K562 (cell line): Measurements from ENCODE around the gene CNPY4. TPM values are rescaled to one million over a fixed set of nuclear protein-coding genes. Genes with fewer than 3 reads are reported as not detected.
A peak's percentile ranks its signal among the peaks of the same experiment; 100 is the strongest.

ENCODE experiments used
- ARHGAP35 ChIP-seq: fragments of 450-650 bp; IDR thresholded peaks from 2 replicates; pipeline ENCODE4 v1.6.1; 2018; ENCODE audit not compliant: partially characterized antibody
- CBX3 ChIP-seq, 2 experiments: IDR thresholded peaks; 1 replicate in 1 of 2; 2 replicates in 1 of 2; pipeline ENCODE4 v1.6.1; 2012; ENCODE audit warnings: inconsistent platforms in 2 of 2, low read length in 2 of 2, borderline replicate concordance in 1 of 2, control low read depth in 1 of 2
- CREB3L1 ChIP-seq: fragments of 450-650 bp; IDR thresholded peaks from 2 replicates; pipeline ENCODE4 v1.6.1; 2014; ENCODE audit warnings: low read depth, mild to moderate bottlenecking, moderate library complexity, borderline replicate concordance
- ELF1 ChIP-seq: fragments of 200-800 bp; sonication (Bioruptor generic); IDR thresholded peaks from 2 replicates; pipeline ENCODE4 v1.6.1; 2016; ENCODE audit warnings: missing genetic modification characterization, missing compliant biosample characterization
- ETV5 ChIP-seq: sonication (generic); formaldehyde crosslinking; IDR thresholded peaks from 2 replicates; pipeline ENCODE4 v1.4.0; 2020; ENCODE audit warnings: low read depth, mild to moderate bottlenecking, missing genetic modification reagents
- FOXA1 ChIP-seq: fragments of 450-650 bp; IDR thresholded peaks from 2 replicates; pipeline ENCODE4 v1.6.1; 2016; ENCODE audit warnings: mild to moderate bottlenecking, borderline replicate concordance
- HDAC6 ChIP-seq: IDR thresholded peaks from 2 replicates; pipeline ENCODE4 v1.6.1; 2012; ENCODE audit warnings: low read depth, mild to moderate bottlenecking, control low read depth, inconsistent platforms, low read length, moderate library complexity
- KAT7 ChIP-seq: sonication (generic); formaldehyde crosslinking; IDR thresholded peaks from 2 replicates; pipeline ENCODE4 v1.8.0; 2022; ENCODE audit warnings: missing genetic modification reagents, mild to moderate bottlenecking, borderline replicate concordance
- MAFF ChIP-seq: IDR thresholded peaks from 2 replicates; pipeline ENCODE4 v1.6.1; 2012; ENCODE audit warnings: low read length, improper control_type of control experiment
- PHF20 ChIP-seq: fragments of 450-650 bp; IDR thresholded peaks from 2 replicates; pipeline ENCODE4 v1.6.1; 2018; ENCODE audit not compliant: partially characterized antibody
- RNF2 ChIP-seq: sonication (generic); IDR thresholded peaks from 2 replicates; pipeline ENCODE4 v1.6.1; 2016
- SOX6 ChIP-seq: fragments of 450-650 bp; IDR thresholded peaks from 2 replicates; pipeline ENCODE4 v1.6.1; 2014; ENCODE audit warnings: mild to moderate bottlenecking
- SRSF9 ChIP-seq: fragments of 200-400 bp; formaldehyde crosslinking; IDR thresholded peaks from 2 replicates; pipeline ENCODE4 v1.6.1; 2017; ENCODE audit warnings: low read depth, low read length, borderline replicate concordance
- XRCC3 ChIP-seq: fragments of 450-650 bp; IDR thresholded peaks from 2 replicates; pipeline ENCODE4 v1.6.1; 2017; ENCODE audit warnings: mild to moderate bottlenecking, moderate library complexity
- ZNF398 ChIP-seq: fragments of 250-450 bp; sonication (Bioruptor Pico); IDR thresholded peaks from 2 replicates; pipeline ENCODE4 v1.8.0; 2021; ENCODE audit warnings: moderate library complexity, mild to moderate bottlenecking, inconsistent platforms
- ZNF75A ChIP-seq: fragments of 450-650 bp; formaldehyde crosslinking; IDR thresholded peaks from 2 replicates; pipeline ENCODE4 v1.4.0; 2020; ENCODE audit warnings: mild to moderate bottlenecking
- polyA plus RNA-seq, 8 experiments: library from polyadenylated mRNA; depleted of rRNA in 4 of 8; stranded (reverse) in 5 of 8; unstranded in 3 of 8; fragments of >200 nt; fragmentation: Nextera tagmentation in 2 of 8; fragmentation: Illumina TruSeq in 1 of 8; extraction: Ambion mirVana in 2 of 8; extraction: Trizol in 1 of 8; gene quantifications; 2 replicates each; pipeline versions ENCODE4 v1.2.1 to v1.2.3, GENCODE V29; 2011 to 2014; ENCODE audit warnings: inconsistent platforms in 1 of 8, missing spikeins in 1 of 8
- total RNA-seq, 7 experiments: library from RNA; depleted of rRNA in 6 of 7; stranded (reverse); fragments of >200 nt in 6 of 7; fragmentation: Illumina TruSeq in 2 of 7; extraction: Trizol in 2 of 7; gene quantifications; 2 replicates each; pipeline versions ENCODE4 v1.2.1 to v1.2.3, GENCODE V29; 2011 to 2021; ENCODE audit warnings: low replicate concordance in 1 of 7
- TF ChIP-seq, protein P1 (sequence below), 2 experiments: fragments of 450-650 bp; formaldehyde crosslinking in 1 of 2; IDR thresholded peaks; 2 replicates each; pipeline versions ENCODE4 v1.4.0 to v1.6.1; 2014 to 2020; ENCODE audit warnings: mild to moderate bottlenecking in 2 of 2, borderline replicate concordance in 1 of 2, low read depth in 1 of 2

CNPY4 gene
- total and polyA plus RNA-seq, 9 of the 15 experiments (the other 6 are each of a cell fraction or from before 2014, with no cell fraction given): 1.9 to 11.2 (median 7.0) TPM

DNA sequence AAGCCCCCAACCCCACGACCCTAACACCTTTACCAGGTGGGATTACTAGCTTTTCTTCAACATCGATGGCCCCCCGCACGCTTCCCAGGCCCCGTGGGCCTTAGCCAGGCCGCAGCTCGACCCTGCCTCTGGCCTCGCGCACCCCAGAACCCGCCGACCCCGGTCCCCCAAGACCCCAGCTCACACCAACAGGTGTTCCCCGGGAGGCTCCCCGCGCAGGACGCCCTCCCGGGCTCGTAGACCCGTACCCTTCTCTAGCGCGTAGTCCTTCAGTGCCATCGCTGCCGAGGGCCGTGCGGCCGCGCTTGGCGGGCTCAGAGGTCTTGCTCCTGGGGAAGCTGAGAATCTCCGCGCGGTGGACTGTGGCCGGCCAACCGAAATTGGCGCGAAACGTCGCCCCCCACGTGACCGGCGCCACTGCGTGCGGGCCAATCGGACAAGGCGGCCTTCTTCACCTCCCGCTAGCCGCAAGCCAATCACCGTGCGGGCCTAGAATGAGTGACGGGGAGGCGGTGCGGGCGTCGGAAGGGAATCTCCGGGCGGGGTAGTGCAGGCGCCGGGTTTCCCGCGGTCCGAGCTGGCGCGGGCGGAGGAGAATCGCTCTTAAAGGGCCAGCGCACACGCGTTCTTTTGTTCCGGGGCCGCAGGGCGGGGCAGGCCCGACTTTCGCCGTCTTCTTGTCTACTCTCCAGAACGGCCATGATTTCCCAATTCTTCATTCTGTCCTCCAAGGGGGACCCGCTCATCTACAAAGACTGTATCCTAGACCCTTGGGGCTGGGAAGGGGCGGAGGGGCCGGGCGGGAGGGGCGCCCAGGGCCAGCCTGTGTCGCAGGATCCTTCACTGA, 18.2 kb upstream of the CNPY4 start, which contains the start of the genes AP4M1 and MCM7 (continued):
- TF ChIP-seq CREB3L1 (no peak; the same call in 1 of the 2 replicates), CBX3 (IDR thresholded peaks at IDR 0.05; ENCODE audit: borderline replicate concordance in 1 of 2, low read length in 2 of 2) (peak in 1 of 2 experiments; percentile 43; a peak in 1 of 3 replicates), SRSF9 (no peak), ZNF75A (CRISPR knock-in tag) (no peak), FOXA1 (no peak), ELF1 (tag) (no peak), ETV5 (CRISPR knock-in tag) (peak; percentile 85), PHF20 (no peak), SOX6 (peak; percentile 60; the same call in 1 of the 2 replicates), MAFF (no peak), XRCC3 (no peak), ARHGAP35 (no peak), HDAC6 (no peak), RNF2 (peak; percentile 66), KAT7 (no peak), ZNF398 (no peak)
- TF ChIP-seq, protein P1, sequence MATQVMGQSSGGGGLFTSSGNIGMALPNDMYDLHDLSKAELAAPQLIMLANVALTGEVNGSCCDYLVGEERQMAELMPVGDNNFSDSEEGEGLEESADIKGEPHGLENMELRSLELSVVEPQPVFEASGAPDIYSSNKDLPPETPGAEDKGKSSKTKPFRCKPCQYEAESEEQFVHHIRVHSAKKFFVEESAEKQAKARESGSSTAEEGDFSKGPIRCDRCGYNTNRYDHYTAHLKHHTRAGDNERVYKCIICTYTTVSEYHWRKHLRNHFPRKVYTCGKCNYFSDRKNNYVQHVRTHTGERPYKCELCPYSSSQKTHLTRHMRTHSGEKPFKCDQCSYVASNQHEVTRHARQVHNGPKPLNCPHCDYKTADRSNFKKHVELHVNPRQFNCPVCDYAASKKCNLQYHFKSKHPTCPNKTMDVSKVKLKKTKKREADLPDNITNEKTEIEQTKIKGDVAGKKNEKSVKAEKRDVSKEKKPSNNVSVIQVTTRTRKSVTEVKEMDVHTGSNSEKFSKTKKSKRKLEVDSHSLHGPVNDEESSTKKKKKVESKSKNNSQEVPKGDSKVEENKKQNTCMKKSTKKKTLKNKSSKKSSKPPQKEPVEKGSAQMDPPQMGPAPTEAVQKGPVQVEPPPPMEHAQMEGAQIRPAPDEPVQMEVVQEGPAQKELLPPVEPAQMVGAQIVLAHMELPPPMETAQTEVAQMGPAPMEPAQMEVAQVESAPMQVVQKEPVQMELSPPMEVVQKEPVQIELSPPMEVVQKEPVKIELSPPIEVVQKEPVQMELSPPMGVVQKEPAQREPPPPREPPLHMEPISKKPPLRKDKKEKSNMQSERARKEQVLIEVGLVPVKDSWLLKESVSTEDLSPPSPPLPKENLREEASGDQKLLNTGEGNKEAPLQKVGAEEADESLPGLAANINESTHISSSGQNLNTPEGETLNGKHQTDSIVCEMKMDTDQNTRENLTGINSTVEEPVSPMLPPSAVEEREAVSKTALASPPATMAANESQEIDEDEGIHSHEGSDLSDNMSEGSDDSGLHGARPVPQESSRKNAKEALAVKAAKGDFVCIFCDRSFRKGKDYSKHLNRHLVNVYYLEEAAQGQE (IDR thresholded peaks at IDR 0.05; ENCODE audit: borderline replicate concordance): peak; percentile 94
- TF ChIP-seq, protein P1 (CRISPR knock-in tag; IDR thresholded peaks at IDR 0.05; ENCODE audit: low read depth): no peak
